HG02763 (cell line): ENCODE measurements around the gene SERGEF.

ENCODE experiments used
- ATAC-seq: cut with Tn5 transposase; IDR thresholded peaks from one replicate; pipeline ENCODE4 v1.9.1; 2021; ENCODE audit warnings: mild to moderate bottlenecking, moderate library complexity; ENCODE audit not compliant: unreplicated experiment

Gene SERGEF

GRCh38 chr11:17740649-17741235 lies 272.1 kb downstream of the SERGEF start:
- ATAC-seq: no peak

- ATAC-seq: no peak
Measured at GRCh38 chr11:17739945-17740338, 272.9 kb downstream of the SERGEF start.

- no peak for ATAC-seq
Measured at GRCh38 chr11:17738151-17738973, 274.5 kb downstream of the SERGEF start.
